Rectal smooth muscle tissue (tissue), 1 donor: ENCODE measurements around the gene TECR.
"Not testable (repeated sequence)": the region's sequence is repeated elsewhere in the genome, so short reads cannot be mapped to it uniquely, and the experiment has no call there.

Source experiments
- H3K27ac ChIP-seq: one replicate; pipeline ENCODE4 v1.7.0; 2013; ENCODE audit warnings: low read depth, low read length, inconsistent platforms
- H3K27me3 ChIP-seq: one replicate; pipeline ENCODE4 v1.7.0; 2013; ENCODE audit warnings: low read length; ENCODE audit not compliant: control insufficient read depth, insufficient read depth
- H3K36me3 ChIP-seq: one replicate; pipeline ENCODE4 v1.7.0; 2013; ENCODE audit warnings: low read length; ENCODE audit not compliant: control insufficient read depth, insufficient read depth
- H3K4me1 ChIP-seq: one replicate; pipeline ENCODE4 v1.7.0; 2013; ENCODE audit warnings: low read length; ENCODE audit not compliant: control insufficient read depth, insufficient read depth
- H3K4me3 ChIP-seq: one replicate; pipeline ENCODE4 v1.7.0; 2013; ENCODE audit warnings: low read length
- H3K9ac ChIP-seq: one replicate; pipeline ENCODE4 v1.7.0; 2013; ENCODE audit warnings: low read length

The TECR gene

GRCh38 chr19:14561847-14562351 is 32.5 kb downstream of the TECR start:
- H3K27me3 ChIP-seq: no peaks in the 10 kb centered on the region
- no peaks in the 10 kb centered on the region for H3K4me1 ChIP-seq
- H3K27ac ChIP-seq: no peak overlapping the region
- H3K4me3 ChIP-seq: no peak overlapping the region
- peaks cover 3% of the 10 kb centered on the region for H3K36me3 ChIP-seq
- no peak overlapping the region for H3K9ac ChIP-seq

GRCh38 chr19:14562660-14563589 is 33.5 kb downstream of the TECR start:
- Histone ChIP-seq H3K9ac (no peak overlapping the region), H3K27ac (no peak overlapping the region), H3K4me3 (no peak overlapping the region), H3K27me3 (no peaks in the 10 kb centered on the region), H3K36me3 (peaks cover 3% of the 10 kb centered on the region), H3K4me1 (no peaks in the 10 kb centered on the region)

GRCh38 chr19:14563590-14563926 is 34.2 kb downstream of the TECR start:
- Histone ChIP-seq H3K36me3 (peaks cover 3% of the 10 kb centered on the region), H3K9ac (no peak overlapping the region), H3K27me3 (no peaks in the 10 kb centered on the region), H3K27ac (no peak overlapping the region), H3K4me1 (no peaks in the 10 kb centered on the region), H3K4me3 (no peak overlapping the region)

- Histone ChIP-seq H3K9ac (no peak overlapping the region), H3K4me1 (no peaks in the 10 kb centered on the region), H3K36me3 (peaks cover 3% of the 10 kb centered on the region), H3K27ac (no peak overlapping the region), H3K27me3 (no peaks in the 10 kb centered on the region), H3K4me3 (no peak overlapping the region)
Observed at GRCh38 chr19:14563989-14564651, 34.7 kb downstream of the TECR start.

- not testable (repeated sequence) for H3K4me1 ChIP-seq, H3K27me3 ChIP-seq, H3K27ac ChIP-seq, H3K4me3 ChIP-seq, H3K9ac ChIP-seq, H3K36me3 ChIP-seq
Observed at GRCh38 chr19:14564652-14565297, 35.4 kb downstream of the TECR start.

- Histone ChIP-seq H3K27ac (no peak overlapping the region), H3K4me1 (no peaks in the 10 kb centered on the region), H3K4me3 (no peak overlapping the region), H3K9ac (no peak overlapping the region), H3K27me3 (no peaks in the 10 kb centered on the region), H3K36me3 (peaks cover 3% of the 10 kb centered on the region)
Observed at GRCh38 chr19:14565298-14565679, 35.9 kb downstream of the TECR start.

- H3K27ac ChIP-seq: no peak overlapping the region
- H3K4me1 ChIP-seq: peaks cover 6% of the 10 kb centered on the region
- no peak overlapping the region for H3K9ac ChIP-seq
- peaks cover 3% of the 10 kb centered on the region for H3K36me3 ChIP-seq
- H3K27me3 ChIP-seq: no peaks in the 10 kb centered on the region
- no peak overlapping the region for H3K4me3 ChIP-seq
Observed at GRCh38 chr19:14565765-14566711, 36.6 kb downstream of the TECR start.

DNA sequence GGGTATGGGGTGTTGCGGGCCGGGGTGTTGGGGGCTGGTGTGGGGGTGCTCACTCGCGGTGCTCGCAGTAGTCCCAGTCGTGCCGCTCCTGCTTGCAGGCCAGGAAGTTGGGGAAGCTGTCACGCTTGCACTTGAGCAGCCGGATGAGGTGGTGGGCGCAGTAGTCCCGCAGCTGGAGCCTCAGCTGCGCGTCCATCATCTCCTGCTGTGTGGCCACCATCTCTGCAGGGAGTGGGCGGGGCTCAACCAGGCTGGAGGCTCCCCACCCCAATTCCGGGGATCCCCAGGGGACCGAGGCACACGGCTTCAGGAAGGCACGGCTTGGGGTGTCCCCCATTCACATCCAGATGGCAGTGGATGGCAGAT is 37.3 kb downstream of the TECR start:
- Histone ChIP-seq H3K9ac (no peak overlapping the region), H3K27me3 (no peaks in the 10 kb centered on the region), H3K4me1 (peaks cover 8% of the 10 kb centered on the region), H3K4me3 (no peak overlapping the region), H3K27ac (no peak overlapping the region), H3K36me3 (peaks cover 3% of the 10 kb centered on the region)

DNA sequence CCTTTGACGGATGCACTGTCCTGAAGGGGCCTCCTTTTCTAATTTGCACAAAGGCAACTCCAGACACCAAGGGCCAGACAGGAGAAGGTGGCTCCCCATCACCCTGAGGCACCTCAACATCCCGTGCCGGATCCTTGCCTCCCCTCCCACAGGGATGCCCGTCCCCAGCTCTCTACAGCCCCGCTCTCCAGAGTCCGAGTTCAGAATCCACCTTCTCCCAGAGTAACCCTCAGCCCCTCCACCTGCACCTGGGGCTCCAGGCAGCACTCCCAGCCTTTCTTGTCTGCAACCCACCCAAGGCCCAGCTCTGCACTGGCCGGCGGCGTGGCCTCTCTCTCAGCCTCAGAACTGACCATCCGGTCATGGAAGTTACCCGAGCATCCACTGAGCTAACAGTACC is 37.7 kb downstream of the TECR start:
- Histone ChIP-seq H3K27me3 (no peaks in the 10 kb centered on the region), H3K9ac (no peak overlapping the region), H3K27ac (no peak overlapping the region), H3K36me3 (peaks cover 3% of the 10 kb centered on the region), H3K4me3 (no peak overlapping the region), H3K4me1 (peaks cover 8% of the 10 kb centered on the region)

- Histone ChIP-seq H3K36me3 (no peaks in the 10 kb centered on the region), H3K4me3 (peak overlapping the region; percentile 87), H3K27me3 (no peaks in the 10 kb centered on the region), H3K4me1 (peaks cover 8% of the 10 kb centered on the region), H3K27ac (no peak overlapping the region), H3K9ac (peak overlapping the region; percentile 3)
Observed at GRCh38 chr19:14570864-14571527, 41.6 kb downstream of the TECR start.

DNA sequence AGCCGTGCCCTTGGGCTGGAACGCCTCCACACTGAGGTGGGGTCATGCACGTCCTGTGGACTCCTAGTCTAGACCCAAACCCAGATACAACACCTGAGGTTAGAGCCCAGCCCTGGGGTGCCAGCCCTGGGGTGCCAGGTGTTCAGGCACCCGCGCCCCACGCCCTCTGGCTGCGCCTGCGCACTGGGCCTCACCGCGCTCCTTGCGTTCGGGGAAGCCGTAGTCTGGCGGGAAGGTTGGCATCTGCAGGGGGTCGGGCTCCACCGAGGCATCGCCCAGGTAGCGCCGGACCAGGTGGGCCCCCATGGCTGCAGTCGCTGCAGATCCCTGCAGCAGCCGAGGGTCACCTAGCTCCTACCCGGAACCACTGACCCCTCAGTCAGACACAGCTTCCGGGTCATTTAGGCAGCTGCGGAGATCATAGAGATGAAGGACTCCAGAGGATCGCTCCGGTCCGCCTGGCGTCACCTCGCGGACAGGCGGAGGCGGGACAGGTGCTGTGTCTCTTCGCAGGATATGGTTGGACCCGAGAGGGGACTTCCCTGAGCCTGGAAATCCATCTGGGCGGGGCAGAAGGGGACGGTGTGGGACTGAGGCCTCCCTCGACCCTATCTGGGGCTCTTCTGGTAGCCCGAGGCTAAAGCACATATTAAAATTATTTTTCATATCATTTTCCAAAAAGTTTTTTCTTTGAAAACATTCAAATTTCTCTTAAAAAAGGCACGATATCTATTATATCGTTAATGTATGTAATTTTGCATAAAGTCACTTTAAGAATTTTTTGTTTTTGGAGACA is 42.5 kb downstream of the TECR start, which contains the start of gene NDUFB7:
NDUFB7 (minus strand) TSS at position 372 of the 796 bp plus-strand sequence; CDS start at position 306, 66 bp downstream.
- H3K4me1 ChIP-seq: peaks cover 8% of the 10 kb centered on the region
- peak within 1 kb of the TSS; percentile 88 for H3K9ac ChIP-seq
- peak within 1 kb of the TSS; percentile 87 for H3K4me3 ChIP-seq

More for the DNA sequence above, 42.5 kb downstream of the TECR start, which contains the start of gene NDUFB7:
- Histone ChIP-seq H3K27me3 (no peaks in the 10 kb centered on the region), H3K27ac (peak within 1 kb of the TSS; percentile 75), H3K36me3 (no peaks in the 10 kb centered on the region)
